GM19193 (cell line): ENCODE data around the gene MMP23B.

Experiments
- POLR2A ChIP-seq: IDR thresholded peaks from 4 replicates; pipeline ENCODE4 v1.6.1; 2011; ENCODE audit not compliant: insufficient read depth, insufficient read length; ENCODE audit errors: extremely low read depth

The MMP23B gene

GRCh38 chr1:1631782-1632420 is at the start of gene MMP23B:
Gene MMP23B (plus strand): TSS chr1:1632173. CDS start chr1:1632219, 46 bp downstream.
- no peak for TF ChIP-seq POLR2A

DNA sequence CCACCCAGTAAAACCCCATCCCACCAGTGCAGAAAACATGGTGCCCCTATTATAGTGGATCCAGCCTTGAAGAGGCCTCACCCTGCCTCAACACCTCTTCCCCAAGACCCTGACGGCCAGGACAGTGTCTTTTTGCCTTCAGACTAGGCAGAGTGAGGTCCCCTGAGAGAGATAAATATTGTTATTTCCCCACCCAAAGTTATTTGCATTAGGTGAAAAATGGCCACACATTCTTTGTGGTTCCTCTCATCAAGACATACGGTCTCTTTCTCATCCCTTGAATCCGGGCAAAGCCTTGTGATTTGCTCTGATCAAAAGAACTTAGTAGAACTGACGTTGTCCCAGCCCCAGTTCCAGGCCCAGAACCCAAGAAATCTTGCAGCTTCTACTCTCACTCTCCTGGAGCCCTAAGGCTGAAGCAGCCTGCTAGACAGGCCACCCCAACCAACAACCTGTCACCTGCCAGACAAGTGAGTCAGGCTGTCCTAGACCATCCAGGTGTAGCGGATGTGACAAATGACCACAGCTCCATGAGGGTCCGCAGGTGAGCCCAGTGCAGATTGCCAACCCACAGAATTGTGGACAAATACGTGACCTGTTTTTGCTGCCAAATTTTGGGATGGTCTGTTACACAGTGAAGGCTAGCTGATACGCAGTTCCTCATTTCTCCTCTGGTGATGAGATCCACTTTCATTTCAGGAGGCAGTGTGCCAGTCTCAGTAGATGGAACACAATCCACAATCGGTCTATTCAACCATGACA is 49.2 kb upstream of the MMP23B start:
- no peak for TF ChIP-seq POLR2A

DNA sequence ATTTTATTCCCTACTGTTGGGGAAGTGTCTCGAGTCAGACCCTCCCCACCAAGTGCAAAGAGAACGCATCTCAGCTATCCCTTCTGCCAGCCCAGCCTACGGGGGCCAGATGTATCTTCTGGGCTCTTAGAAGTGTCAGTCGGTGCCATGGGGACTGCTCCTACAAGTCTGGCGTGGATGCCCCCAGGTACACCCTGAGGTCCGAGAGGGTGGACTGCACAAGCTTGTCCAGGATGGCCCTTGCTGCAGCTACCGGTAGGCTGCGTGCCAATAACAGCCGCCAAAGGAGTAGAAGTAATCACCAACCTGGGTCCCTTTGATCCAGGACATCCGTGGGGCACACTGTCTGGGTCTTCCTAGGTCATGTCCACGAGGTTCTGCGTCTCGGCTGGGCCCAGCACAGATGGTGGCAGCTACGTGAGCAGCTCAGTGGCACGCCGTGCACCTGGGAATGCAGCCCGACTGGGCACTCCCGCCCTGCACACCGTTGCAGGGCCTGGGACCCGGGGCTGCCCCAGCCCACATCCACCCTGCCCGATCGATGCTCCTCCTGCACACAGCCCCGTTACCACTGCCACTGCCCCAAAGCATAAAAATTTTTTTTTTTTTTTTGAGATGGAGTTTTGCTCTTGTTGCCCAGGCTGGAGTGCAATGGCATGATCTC is 48.5 kb upstream of the MMP23B start:
- no peak for TF ChIP-seq POLR2A

DNA sequence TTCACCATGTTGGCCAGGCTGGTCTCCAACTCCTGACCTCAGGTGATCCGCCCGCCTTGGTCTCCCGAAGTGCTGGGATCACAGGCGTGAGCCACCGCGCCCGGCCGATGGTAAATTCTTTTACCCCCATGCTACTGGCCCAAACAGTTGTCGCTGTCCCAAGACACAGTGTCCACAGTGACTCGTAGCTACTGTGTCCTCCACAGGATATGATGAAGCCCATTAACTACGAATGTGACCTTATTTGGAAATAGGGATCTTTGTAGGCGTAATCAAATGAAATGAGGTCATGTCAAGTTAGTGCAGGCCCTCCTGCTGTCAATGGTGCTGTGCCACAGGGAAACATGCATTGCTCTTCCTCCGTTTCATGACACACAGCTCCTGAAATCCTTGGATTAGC is 40.5 kb upstream of the MMP23B start:
- no peak for TF ChIP-seq POLR2A

DNA sequence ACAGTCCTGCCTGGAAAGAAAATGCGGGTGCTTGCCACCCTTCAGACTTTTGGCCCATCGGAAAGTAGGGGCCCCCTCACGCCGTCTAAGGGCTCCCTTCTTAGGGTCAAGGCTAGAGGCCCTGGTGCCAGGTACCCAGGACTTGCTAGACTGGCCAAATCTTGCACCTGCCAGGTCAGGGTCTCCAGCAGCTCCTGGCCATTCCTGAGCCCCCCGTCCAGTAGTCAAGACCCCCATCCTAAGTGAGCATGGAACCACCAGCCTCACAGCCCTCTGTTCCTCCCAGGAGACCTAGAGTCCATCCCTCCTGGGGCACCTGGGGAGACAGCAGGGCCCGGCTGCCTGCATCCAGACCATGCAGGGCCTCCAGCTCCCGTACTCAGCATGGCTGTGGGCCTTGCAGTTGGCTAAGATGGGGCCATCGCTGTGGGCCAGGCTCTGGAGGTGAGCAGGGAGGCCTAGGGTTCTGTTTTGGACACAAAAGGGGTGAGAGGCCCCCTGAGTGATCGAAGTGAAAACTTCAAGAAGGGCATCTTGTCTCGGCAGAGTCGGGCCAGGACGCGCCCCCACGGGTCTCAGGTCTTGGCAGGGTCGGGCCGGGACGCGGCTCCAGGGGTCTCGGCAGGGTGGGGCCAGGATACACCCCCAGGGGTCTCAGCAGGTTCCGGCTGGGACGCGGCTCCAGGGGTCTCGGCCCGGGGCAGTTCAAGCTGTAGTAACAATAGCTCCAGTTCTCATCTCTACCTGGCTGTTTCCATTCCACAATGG is 38.0 kb upstream of the MMP23B start:
- no peak for TF ChIP-seq POLR2A

- TF ChIP-seq POLR2A = no peak
Observed at GRCh38 chr1:1594602-1595260, 37.2 kb upstream of the MMP23B start.

- no peak for TF ChIP-seq POLR2A
Observed at GRCh38 chr1:1596493-1597274, 35.3 kb upstream of the MMP23B start.

GRCh38 chr1:1597275-1597930 is 34.6 kb upstream of the MMP23B start:
- no peak for TF ChIP-seq POLR2A

DNA sequence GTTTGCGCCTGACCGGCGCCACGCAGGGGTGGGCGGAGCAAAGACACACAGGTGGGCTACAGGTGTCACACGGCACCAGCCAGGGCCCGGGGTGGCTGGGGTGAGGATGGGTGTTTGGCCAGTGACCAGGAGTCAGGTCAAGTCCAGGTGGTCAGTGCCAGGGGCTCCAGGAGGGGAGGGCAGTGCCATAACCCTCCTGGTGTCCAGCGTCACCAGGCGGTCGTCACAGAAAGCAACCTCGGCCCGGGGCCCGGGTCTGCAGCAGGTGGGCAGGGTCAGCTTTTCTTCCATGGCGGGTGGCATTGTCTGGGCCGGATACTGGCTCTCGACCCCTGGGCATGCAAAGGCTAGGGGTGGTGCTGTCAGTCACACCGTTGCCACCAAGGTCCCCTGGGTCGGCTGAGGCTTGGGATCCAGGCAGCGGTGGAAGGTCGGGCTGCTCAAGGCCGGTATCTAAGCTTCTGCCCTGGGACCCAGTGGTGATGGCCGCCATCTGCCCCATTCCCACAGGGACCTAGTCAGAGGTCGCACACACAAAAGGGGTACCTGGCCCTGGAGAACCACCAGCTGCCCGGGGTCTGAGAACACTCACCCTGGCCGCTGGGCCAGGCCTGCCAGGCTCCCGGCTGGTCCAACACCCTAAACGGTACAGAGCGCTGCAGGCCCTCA is 33.8 kb upstream of the MMP23B start:
- TF ChIP-seq POLR2A = no peak

- no peak for TF ChIP-seq POLR2A
Observed at GRCh38 chr1:1598720-1599029, 33.3 kb upstream of the MMP23B start.

DNA sequence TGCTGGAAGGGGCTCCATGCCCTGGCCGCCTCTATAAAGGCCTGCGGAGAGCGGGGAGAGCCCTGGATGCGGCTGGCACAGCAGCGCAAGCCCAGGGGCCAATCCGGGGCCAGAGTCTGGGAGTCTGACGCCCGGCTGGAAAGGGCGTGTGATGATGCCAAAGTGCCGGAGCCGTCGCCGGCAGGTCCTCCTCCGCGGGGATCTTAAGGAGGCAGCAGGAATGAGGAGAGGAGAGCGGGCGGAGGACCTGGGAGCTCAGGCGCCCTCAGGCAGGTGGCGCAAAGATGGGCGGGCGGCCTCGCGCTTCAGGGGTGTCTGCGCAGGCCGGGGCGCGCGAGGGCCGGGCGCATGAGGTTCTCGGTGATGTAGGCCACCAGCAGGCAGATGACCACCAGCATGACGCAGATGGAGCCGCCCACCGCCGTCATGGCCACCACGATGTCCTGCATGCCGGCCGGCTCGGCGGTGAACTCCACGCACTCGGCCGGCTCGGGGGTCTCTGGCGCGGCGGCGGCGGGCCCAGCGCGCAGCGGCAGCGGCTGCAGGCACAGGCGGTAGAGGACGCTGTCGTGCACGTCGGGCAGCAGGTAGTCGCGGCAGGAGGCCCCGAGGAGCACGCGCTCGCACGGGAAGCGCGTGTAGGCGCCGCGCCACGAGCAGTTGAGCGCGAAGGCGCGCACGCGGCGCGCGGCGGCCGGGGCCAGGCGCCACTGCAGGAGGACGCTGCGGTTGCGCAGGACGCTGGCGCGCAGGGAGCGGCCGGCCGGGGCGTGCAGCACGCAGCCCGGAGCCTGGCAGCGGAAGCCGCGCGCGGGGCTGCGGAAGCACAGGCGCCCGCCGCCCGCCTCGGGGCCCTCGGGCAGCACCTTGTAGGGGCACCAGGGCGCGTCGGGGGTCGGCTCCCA is 32.7 kb upstream of the MMP23B start:
- no peak for TF ChIP-seq POLR2A
